Measurements from ENCODE around the gene IGIP.

DNA sequence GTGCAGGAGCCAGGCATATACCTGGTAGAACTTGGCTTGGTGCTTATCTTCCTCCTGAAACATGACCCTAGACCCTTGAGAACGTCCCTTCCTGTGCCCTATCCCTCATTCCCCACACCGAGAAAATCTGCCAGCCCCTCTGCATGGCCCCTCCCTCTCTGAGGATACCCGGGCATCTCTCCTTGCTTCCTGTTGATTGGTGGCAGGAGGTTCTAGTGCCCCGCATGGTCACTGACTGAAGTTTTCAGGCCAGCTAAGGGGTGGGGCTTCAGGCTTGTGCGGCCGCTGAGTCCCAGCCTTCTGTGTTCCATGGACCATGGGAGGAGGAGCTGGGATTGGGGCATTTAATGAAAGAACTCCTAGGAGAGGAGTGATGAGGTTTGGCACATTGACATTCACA lies 22.8 kb downstream of the IGIP start:
- TF ChIP-seq SIN3A (IDR thresholded peaks at IDR 0.05; ENCODE audit: borderline replicate concordance, insufficient read depth, low read length) (no peak), POLR2AphosphoS5 (IDR thresholded peaks at IDR 0.05; ENCODE audit: low read depth, low read length) (no peak), TAF1 (IDR thresholded peaks at IDR 0.05; ENCODE audit: borderline replicate concordance, insufficient read depth, low read length) (no peak), FOXP2 (optimal IDR thresholded peaks at IDR 0.05; ENCODE audit: borderline replicate concordance, extremely low read depth, extremely low read length, insufficient read depth) (no peak)
- TF ChIP-seq, protein P1, sequence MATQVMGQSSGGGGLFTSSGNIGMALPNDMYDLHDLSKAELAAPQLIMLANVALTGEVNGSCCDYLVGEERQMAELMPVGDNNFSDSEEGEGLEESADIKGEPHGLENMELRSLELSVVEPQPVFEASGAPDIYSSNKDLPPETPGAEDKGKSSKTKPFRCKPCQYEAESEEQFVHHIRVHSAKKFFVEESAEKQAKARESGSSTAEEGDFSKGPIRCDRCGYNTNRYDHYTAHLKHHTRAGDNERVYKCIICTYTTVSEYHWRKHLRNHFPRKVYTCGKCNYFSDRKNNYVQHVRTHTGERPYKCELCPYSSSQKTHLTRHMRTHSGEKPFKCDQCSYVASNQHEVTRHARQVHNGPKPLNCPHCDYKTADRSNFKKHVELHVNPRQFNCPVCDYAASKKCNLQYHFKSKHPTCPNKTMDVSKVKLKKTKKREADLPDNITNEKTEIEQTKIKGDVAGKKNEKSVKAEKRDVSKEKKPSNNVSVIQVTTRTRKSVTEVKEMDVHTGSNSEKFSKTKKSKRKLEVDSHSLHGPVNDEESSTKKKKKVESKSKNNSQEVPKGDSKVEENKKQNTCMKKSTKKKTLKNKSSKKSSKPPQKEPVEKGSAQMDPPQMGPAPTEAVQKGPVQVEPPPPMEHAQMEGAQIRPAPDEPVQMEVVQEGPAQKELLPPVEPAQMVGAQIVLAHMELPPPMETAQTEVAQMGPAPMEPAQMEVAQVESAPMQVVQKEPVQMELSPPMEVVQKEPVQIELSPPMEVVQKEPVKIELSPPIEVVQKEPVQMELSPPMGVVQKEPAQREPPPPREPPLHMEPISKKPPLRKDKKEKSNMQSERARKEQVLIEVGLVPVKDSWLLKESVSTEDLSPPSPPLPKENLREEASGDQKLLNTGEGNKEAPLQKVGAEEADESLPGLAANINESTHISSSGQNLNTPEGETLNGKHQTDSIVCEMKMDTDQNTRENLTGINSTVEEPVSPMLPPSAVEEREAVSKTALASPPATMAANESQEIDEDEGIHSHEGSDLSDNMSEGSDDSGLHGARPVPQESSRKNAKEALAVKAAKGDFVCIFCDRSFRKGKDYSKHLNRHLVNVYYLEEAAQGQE (IDR thresholded peaks at IDR 0.05; ENCODE audit: insufficient read depth in 1 of 2, low read depth in 2 of 2, low read length in 2 of 2), result no peak

Data from PFSK-1 (cell line).